ENCODE results near the gene CBR3. TPM values are rescaled to one million over a fixed set of nuclear protein-coding genes. Genes with fewer than 3 reads are reported as not detected.

The CBR3 gene
- total RNA-seq, 1 experiment from 2014 or later: 1.6 TPM

- BruUV-seq (replicated peaks): no TSS peak
- Histone ChIP-seq H3K4me1 (ENCODE audit: control insufficient read depth, insufficient read depth, low read length) (no peaks in the 10 kb centered on the region), H3K4me3 (ENCODE audit: low read depth in 2 of 2, low read length in 2 of 2) (no peak overlapping the region), H3K27ac (ENCODE audit: low read length) (no peak overlapping the region), H3K9me3 (ENCODE audit: control insufficient read depth, insufficient read depth, low read depth, low read length) (no peaks in the 10 kb centered on the region), H3K27me3 (ENCODE audit: control insufficient read depth, insufficient read depth, low read length) (no peaks in the 10 kb centered on the region), H3K36me3 (ENCODE audit: control insufficient read depth, insufficient read depth, low read length) (no peaks in the 10 kb centered on the region)
- no peak for ATAC-seq
- ChIA-PET CTCF (no interaction called here), POLR2A (no interaction called here)
- DNase-seq (ENCODE audit: low read depth, low spot score): no peak
- TF ChIP-seq, protein P1, sequence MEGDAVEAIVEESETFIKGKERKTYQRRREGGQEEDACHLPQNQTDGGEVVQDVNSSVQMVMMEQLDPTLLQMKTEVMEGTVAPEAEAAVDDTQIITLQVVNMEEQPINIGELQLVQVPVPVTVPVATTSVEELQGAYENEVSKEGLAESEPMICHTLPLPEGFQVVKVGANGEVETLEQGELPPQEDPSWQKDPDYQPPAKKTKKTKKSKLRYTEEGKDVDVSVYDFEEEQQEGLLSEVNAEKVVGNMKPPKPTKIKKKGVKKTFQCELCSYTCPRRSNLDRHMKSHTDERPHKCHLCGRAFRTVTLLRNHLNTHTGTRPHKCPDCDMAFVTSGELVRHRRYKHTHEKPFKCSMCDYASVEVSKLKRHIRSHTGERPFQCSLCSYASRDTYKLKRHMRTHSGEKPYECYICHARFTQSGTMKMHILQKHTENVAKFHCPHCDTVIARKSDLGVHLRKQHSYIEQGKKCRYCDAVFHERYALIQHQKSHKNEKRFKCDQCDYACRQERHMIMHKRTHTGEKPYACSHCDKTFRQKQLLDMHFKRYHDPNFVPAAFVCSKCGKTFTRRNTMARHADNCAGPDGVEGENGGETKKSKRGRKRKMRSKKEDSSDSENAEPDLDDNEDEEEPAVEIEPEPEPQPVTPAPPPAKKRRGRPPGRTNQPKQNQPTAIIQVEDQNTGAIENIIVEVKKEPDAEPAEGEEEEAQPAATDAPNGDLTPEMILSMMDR (IDR thresholded peaks at IDR 0.05): no peak
- TF ChIP-seq POLR2AphosphoS5 (IDR thresholded peaks at IDR 0.05; ENCODE audit: low read depth, low read length): no peak
- TF ChIP-seq REST (IDR thresholded peaks at IDR 0.05; ENCODE audit: insufficient read depth in 1 of 2, low read depth in 2 of 2, low read length in 1 of 2): no peak
- no peak for TF ChIP-seq SIN3A (IDR thresholded peaks at IDR 0.05; ENCODE audit: borderline replicate concordance, insufficient read depth, low read depth, low read length)
- no peak for TF ChIP-seq TCF7L2 (IDR thresholded peaks at IDR 0.05; ENCODE audit: low read depth, low read length)
- in situ Hi-C loops (cut with HindIII; ENCODE audit: low pct_unique_long_range_greater_than_20kb, low sequenced_read_pairs): no loop called here
- intact Hi-C loops (cut with micrococcal nuclease; ENCODE audit: unreplicated experiment): no loop called here
Observed at GRCh38 chr21:36175771-36176565, 41.1 kb downstream of the CBR3 start.

DNA sequence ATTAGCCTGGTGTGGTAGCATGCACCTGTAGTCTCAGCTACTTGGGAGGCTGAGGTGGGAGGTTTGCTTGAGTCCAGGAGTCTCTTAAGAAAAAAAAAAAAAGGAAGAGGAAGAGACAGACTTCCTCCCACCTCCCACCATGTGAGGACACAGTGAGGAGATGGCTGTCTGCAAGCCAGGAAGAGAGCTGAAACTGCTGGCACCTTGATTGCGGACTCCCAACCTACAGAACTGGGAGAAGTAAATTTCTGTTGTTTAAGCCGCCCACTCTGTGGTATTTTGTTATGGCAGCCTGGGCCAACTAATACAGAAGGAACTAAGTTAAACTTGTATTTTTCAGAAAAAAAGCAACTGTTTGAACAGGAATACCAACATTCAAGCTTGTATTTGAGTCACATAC, 43.5 kb downstream of the CBR3 start:
- DNase-seq (ENCODE audit: low read depth, low spot score) (no peak), ATAC-seq (no peak)
- POLR2A ChIA-PET: no interaction called here
- H3K36me3 ChIP-seq (ENCODE audit: control insufficient read depth, insufficient read depth, low read length): no peaks in the 10 kb centered on the region
- no peaks in the 10 kb centered on the region for H3K9me3 ChIP-seq (ENCODE audit: control insufficient read depth, insufficient read depth, low read depth, low read length)
- CTCF ChIA-PET: no interaction called here
- H3K4me1 ChIP-seq (ENCODE audit: control insufficient read depth, insufficient read depth, low read length): no peaks in the 10 kb centered on the region
- in situ Hi-C loops (cut with HindIII; ENCODE audit: low pct_unique_long_range_greater_than_20kb, low sequenced_read_pairs) (no loop called here), intact Hi-C loops (cut with micrococcal nuclease; ENCODE audit: unreplicated experiment) (no loop called here)
- H3K4me3 ChIP-seq (ENCODE audit: low read depth in 2 of 2, low read length in 2 of 2): no peak overlapping the region
- TF ChIP-seq, protein P1 (IDR thresholded peaks at IDR 0.05): no peak
- no peak for TF ChIP-seq REST (IDR thresholded peaks at IDR 0.05; ENCODE audit: insufficient read depth in 1 of 2, low read depth in 2 of 2, low read length in 1 of 2)
- no peak for TF ChIP-seq POLR2AphosphoS5 (IDR thresholded peaks at IDR 0.05; ENCODE audit: low read depth, low read length)
- TF ChIP-seq TCF7L2 (IDR thresholded peaks at IDR 0.05; ENCODE audit: low read depth, low read length): no peak
- TF ChIP-seq SIN3A (IDR thresholded peaks at IDR 0.05; ENCODE audit: borderline replicate concordance, insufficient read depth, low read depth, low read length): no peak
- no peak overlapping the region for H3K27ac ChIP-seq (ENCODE audit: low read length)
- no TSS peak for BruUV-seq (replicated peaks)
- H3K27me3 ChIP-seq (ENCODE audit: control insufficient read depth, insufficient read depth, low read length): no peaks in the 10 kb centered on the region
